Inflammatory macrophage treated with lipopolysaccharide for 1 hour (primary cell): Measurements from ENCODE around the gene HIF1A.
"Not testable (repeated sequence)": the region's sequence is repeated elsewhere in the genome, so short reads cannot be mapped to it uniquely, and the experiment has no call there.

Experiments used
- DNase-seq, 2 donors: peaks; one replicate each; pipeline ENCODE4 v3.0.0-alpha.2; 2020 to 2022

HIF1A gene

DNA sequence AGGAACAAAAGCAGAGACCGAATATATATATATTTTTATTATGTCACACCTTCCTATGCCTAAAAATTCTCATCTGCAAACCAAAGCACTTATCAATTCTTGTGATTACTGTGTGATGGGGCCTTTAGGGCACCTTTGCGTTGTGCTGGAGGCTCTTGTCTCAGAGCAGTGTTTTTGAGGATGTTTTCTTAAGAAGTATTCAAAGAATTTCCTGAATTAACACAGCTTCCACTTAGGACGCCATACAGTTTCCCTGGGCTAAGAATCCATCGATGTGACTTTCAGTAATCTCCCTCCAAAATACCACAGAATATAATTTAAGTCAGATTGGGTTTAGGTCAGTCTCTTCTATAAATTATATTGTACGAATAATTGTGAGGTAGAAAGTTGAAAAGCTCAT, 22.0 kb upstream of the HIF1A start:
- DNase-seq = no peak

DNA sequence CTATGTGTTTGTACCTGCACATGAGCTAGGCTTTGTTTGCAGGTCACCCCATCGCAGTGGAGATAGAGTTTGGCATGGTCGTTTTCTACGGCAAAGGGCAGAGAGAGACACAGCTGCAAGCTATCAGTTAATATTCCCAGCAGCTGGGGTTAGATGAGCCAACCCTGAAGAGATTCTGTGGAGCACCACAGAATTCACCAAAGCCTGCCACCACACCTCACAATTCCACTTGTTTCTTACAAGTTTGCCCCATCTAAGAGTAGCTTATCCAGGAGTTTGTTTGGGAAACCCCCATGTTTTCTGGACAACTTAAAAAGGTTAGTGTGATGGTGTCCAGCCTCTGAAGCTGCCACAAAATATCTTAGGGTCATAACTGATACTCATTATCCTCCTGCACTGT, 20.0 kb upstream of the HIF1A start:
- no peak for DNase-seq

DNA sequence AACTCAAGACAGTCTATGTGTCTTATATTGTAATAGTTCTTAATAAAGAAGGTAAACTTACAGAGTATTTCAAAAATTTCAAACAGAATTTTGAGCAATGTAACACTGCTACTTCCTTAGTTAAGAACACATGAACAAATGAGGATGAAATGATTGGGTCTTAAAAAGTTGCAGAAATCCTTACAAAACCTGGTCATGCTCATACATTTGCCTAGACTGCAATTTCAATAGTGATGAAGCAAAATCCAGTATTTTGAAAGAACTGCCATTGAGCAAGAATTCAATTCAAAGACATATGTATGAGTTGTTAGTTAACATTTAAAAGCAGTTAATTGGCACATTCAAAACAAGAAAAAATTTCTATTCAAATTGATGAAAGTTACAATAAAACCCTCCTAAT, 17.8 kb upstream of the HIF1A start:
- peak; percentile 94 to 98 for DNase-seq

DNA sequence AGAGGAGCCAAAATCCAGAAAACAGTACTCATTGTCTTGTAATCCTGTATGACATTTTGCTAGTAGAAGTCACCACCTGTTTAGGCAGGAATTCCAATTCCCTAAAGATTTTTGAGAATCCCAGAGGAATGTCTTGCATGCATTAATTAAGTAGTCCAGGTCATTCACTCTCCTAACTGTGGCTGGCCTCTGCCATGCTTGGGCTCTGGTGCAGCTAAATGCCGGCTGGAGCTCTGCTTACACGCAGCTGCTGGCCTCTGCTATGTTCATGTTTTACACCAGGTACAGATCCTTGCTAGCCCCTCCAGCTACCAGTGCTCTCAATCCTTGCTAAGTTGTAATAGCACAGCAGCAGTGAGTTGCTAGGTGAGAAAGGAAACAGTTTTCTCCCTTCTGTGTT, 16.3 kb upstream of the HIF1A start:
- DNase-seq = no peak

DNA sequence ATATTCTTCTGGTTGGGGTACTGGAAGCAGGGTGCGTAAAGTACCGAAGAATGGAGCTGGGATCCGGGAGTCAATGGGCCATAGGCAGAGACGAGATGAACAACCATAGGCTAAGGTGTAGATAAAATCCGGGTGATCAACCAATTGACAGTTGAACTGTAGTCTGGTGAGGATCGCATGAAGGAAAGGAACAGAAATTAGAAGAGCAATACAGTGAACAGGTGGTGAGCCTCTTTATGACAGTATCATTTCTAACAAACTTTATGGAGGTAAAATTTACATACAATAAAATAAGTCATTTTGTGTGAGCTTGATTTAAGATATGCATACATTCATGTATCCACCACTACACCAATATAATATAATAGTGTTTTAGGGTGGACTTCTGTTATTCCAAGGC, 13.9 kb upstream of the HIF1A start:
- no peak for DNase-seq

DNA sequence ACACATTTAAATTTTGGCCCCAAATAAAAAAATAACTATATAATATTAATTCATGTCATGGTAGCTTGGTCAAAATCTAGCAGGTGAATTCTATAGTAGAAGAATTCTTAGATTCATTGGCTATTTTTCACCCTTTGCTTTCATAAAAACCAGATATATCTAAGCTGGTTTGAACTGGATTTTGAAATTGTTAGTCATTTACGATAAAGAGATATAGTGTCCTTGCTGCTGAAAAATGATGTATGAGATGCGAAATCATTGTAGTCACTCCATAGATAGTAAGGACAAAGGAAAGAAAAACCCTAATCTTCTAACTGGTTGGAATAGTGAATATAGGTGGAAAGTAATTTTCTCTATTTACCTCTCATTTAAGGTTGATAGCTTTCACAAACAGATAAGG, 12.2 kb upstream of the HIF1A start:
- no peak for DNase-seq

DNA sequence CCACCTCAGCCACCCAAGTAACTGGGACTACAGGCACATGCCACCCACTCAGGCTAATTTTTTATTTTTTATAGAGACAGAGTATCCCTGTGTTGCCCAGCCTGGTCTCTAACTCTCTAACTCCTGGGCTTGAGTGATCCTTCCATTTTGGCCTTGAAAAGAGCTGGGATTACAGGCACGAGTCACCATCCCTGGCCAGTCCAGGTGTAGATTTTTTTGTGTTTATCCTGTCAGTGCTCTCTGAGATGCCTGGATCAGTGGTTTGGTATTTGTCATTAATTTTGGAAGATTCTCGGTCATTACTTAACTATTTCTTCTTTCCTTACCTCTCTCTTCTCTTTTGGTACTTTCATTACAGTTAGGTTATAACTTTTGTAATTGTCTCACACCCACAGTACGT, 5.3 kb upstream of the HIF1A start:
- DNase-seq = no peak

DNA sequence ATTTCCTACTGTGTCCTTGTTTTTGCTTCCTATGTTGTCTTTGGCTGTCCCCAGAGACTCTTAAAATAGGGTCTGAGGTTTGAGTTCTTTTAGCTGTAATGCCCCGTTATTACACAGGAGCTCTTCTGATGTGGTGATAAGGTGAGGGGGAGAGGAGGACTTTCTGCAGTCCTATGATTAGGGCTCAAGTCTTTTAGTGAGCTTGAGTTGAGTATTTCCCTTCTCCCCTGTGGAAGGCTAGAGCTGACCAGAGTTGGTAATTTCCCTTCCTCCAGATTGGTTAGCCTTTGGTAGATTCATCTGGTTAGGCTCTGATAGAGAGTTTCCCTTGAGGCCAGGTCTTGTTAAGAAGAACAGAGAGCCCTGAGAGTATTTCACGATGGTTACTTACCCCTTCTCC, 4.3 kb upstream of the HIF1A start:
- DNase-seq = no peak

DNA sequence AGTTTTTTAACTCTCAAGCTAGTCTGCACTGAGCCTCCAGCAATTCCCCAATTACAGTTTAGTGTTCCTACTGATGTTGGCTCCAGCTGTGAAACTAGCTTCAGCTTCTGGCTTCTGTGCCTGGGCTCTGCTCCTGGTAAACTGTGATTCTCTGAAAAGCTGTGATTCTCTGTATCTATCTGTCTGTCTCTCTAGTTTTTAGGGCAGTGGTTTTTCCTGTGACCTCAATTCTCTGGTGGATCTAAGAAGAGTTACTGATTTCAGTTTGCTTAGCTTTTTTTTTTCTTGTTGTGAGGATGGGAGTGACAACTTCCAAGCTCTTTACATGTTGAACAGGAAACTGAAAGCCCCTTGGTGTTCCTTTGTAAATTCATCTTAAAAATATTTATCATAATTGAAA, 3.8 kb upstream of the HIF1A start:
- DNase-seq = no peak

DNA sequence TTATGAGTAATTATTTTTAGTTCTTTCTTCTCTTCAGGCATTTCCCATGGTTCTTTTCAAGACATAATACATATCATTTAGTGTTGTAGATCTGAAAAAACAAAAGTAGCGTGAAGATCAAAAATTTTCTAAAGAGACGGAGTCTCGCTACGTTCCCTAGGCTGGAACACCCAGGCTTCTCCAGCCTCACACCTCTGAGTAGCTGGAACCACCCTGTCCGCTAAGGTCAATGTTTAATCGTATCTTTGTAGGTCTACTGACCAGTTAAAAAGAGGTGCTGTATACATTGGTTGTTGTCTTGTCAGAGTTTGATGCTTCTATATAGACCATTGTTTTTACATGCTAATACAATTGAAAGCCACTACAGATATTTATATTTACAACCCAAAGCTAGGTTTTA, 1.3 kb upstream of the HIF1A start:
- DNase-seq = no peak

DNA sequence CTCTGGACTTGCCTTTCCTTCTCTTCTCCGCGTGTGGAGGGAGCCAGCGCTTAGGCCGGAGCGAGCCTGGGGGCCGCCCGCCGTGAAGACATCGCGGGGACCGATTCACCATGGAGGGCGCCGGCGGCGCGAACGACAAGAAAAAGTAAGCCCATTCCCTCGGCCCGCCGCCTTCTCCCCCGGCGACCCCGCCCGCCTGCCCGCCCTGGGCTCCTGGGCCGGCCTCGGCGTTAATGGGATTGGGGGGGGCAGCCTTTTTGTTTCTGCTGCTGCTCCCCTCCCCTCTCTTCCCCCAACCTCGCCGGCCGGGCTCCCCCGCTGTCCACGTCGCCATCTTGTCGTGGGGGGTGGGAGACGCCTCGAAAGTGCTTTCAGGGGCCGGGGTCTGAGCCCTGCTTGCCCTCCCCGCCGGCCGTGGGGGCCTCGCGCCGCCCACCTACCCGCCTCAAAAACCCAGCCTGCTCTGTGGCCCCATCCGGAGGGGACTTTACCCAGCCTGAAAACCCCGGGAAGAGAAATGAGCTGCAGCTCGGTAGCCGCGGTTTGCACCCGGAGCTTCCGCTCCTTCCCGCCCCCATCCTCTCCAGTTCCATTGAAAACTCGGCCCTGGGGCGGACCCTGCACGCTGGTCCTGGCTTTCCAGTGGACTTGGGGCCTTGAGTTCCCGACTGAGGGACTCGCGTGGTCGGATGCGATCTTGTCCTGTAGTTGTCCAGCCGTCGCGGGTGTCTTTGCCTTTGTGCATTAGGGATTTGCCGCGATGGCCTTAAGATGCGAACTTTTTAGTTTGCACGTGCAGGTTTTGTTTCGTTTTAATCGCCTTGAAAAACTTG, 598 bp downstream of the HIF1A start:
- peak; percentile 67 to 75 for DNase-seq

DNA sequence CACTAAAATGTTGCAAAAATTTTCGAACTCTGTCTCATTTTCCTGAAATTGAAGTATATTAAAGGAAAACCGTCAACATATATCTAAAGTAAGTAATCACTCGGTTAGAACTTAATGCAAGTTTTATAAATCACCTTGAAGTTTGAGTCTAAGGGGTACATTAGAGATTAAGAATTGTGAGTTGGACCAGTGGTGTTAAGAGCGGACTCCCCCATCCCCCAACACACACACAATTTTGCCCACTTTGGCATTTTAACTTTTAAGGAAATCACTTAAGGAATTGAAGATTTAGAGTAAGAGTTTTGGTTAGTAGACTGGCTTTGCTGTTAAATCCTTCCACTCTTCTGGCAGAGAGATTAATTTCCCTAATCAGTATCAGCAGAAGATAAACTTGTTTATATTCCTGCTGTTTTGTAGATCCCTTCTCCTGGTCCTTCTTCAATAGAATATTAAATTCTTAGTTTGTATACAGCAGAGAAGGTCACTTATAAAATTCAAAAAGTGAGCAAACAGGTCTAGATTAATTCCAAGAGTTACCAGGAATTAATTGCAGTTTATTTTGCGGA, 1.5 kb downstream of the HIF1A start:
- peak in 1 of 2 donors; percentile 46 for DNase-seq

DNA sequence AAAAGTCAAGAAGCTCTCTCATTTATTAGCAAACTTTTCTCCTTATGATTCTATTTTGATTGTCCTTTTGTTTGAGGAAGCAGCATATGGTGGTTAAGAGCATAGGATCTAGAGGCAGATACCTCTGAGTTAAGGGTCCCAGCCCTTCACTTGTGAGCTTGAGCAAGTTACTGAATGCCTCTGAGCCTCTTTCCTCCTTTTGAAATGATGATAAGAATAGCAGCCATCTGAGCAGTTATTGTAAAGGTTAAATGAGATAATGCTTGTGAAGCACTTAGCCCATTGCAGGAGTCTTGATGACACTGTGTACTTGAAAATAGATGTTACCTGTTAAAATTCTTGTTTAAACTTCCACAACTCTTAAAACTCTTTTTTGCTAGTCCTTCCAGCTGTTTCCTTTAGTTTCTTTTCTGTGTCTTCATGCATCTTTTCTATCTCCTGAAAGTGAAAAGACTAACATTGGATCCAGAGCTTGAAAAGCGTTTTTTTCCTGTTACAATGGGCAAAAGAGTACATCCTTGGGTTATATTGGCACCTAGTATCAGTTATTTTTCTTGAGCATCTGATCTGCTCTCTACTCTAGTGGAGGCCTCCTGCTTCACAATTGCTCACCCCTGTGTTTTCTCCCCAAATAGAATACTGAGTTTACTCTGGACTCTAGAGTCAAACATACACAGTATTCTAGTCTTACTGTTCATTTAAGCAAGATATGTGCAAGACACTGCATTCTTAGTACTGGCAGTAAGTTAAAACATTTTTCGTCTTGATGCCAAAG, 3.1 kb downstream of the HIF1A start:
- DNase-seq = peak in 1 of 2 donors; percentile 38

DNA sequence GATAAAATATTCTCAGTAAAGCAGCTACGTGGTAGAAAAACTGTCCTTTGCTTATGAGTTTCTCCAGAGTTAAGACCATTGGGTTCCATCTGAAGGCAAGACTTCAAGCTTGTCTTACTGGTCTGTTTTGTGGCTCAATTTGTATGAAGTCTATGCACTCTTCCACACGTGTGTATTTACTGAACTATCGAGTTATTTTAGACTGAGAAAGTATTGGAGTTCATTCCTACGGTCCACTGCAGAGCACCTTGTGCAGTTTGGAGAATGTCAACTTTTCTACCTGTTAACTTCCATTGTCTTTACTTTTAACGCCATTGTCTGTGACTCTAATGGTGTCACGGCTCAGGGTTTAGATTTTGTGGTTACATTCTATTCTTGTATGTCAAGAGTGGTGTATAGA, 3.7 kb downstream of the HIF1A start:
- no peak for DNase-seq

DNA sequence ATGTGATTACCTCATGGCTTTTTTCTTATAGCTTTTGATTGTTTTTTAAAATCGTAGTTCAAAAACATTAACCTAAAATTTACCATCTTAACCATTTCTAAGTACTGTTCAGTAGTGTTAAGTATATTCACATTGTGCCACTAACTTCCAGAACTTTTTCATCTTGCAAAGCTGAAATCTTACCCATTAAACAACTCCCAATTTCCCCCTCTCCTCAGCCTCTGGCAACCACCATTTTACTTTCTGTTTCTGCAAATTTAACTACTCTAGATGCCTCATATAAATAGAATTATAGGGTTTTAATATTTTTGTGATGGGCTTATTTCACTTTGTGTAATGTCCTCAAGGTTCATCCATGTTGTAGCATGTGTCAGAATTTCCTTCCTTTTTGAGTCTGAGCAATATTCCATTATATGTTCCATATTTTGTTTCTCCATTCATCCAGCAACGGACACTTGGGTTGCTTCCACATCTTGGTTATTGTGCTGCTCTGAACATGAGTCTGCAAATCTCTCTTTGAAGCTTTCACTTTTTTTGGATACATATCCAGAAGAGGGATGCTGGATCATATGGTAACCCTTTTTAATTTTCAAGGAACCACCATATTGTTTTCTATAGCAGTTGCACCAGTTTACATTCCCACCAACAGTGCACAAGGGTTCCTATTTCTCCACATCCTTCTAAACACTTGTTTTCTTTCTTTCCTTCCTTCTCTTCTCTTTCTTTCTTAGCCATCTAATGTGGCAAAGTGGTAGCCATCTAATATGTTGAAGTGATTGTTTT, 5.0 kb downstream of the HIF1A start:
- no peak for DNase-seq

DNA sequence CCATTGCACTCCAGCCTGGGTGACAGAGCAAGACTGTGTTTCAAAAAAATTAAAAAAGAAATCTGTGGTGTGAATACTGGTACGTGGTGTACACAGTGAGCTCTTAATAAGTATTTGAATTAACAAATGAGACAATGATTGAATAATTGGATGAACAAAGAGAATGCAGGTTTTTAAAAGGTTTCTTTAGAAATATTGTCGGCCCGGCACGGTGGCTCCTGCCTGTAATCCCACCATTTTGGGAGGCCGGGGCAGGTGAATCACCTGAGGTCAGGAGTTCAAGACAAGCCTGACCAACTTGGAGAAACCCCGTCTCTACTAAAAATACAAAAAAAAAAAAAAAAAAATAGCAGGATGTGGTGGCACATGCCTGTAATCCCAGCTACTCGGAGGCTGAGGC, 6.6 kb downstream of the HIF1A start:
- no peak for DNase-seq

DNA sequence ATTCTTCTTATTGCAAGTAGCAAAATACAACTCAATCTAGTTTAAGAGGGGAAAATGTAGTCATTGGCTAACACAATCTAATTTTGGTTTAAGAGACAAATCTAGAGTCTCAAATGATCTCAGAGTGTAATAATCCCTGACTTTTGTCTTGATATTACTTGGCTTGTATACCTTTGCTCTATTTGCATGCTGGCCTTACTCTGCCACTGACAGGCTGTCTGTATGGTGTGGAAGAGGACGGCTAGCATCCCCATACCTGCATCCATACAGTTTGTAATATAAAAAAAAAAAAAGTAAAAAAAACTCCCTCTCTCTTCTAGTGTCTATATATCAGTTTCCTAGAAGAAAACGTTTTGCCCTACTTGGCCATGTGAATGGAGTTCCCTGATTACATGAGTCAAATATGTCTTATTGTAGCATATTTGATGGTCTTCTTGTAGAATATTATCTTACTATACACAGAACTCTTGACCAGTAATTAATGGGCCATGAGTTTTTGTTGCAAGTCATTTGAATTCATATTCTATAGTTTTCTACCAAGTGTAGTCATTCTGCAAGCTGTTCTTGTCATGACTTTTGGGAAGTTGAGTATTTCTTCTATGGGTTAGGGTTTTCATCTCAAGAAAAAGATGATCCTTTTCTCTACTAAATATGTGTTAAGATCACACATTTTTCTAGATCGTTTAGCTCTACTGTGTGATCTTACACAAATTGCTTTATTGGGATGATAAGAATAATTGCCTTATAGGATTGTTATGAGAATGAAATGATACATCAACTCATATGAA, 8.2 kb downstream of the HIF1A start:
- no peak for DNase-seq

DNA sequence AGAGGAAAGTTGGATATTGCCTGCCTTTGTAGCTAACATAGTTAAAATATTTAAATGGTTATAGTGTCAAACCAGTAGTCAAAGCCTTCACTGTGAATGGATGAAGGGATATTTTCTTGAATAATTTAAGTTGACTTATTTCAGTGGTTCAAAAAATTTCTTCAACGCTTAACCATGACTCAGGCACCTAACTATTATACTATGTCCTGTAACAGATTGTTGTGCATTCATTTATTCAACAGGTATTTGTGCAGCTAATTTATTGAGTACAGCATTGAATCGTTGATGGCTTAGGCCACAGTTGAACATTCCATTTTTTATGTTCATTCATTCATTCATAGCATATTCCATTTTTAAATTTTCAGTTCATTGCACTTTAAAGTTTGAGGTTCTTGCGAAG, 9.2 kb downstream of the HIF1A start:
- no peak for DNase-seq

DNA sequence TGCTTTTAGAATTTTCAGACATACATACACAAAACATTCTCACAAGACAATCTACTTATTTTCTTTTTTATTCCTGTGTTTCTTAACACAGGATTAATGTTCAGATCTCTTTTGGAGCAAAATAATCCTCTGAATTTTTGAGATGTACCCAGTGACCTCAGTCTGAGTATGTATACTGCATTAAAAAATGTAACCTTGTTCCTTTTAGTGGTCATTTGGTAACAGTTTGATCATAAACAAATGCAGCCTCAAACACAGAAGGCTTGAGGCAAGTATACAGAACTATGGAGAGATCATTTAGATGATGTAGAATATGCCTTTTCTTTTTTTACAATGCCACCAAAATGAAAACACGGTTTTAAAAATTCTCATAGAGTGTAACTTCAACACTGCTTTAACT, 9.7 kb downstream of the HIF1A start:
- no peak for DNase-seq

DNA sequence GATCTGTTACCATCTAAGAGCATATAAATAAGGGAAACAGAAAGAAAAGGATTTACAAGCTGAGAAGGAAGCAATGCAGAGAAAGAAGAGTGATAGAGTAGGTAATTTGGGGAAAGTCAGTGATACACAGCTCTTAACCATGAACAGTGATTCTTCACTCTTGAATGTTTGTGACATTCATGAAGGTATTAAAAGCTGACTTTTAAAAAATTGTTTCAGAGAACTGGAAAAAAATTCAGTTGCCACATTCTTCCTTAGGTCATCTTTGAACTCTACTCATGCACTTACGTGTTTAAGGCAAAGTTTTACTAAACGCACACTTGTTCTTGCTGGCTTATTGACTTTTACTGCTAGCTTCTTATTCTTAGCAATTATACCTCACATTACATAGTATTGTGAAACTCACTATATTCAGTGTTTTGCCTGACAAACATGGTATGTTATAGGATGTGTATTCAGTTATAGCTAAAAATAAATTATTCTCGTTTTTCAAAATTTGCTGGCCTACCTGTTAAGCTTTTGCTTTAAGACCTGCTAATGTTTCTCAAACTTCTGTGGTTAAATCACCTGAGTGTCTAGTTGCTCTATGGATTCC, 10.9 kb downstream of the HIF1A start:
- DNase-seq = no peak

DNA sequence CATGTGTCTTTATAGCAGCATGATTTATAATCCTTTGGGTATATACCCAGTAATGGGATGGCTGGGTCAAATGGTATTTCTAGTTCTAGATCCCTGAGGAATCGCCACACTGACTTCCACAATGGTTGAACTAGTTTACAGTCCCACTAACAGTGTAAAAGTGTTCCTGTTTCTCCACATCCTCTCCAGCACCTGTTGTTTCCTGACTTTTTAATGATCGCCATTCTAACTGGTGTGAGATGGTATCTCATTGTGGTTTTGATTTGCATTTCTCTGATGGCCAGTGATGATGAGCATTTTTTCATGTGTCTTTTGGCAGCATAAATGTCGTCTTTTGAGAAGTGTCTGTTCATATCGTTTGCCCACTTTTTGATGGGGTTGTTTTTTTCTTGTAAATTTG, 12.5 kb downstream of the HIF1A start:
- not testable (repeated sequence) for DNase-seq

DNA sequence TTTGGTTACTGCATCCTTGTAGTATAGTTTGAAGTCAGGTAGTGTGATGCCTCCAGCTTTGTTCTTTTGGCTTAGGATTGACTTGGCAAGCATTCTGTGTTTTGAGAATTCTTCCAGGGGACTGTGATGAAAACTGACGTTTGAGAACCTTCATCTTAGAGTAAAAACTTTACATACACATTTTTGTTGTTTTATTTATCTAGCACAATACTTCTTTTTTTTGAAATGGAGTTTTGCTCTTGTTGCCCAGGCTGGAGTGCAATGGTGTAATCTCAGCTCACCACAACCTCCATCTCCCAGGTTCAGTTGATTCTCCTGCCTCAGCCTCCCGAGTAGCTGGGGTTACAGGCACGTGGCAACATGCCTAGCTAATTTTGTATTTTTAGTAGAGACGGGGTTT, 13.4 kb downstream of the HIF1A start:
- not testable (repeated sequence) for DNase-seq
